CD4-positive, alpha-beta memory T cell (primary cell): ENCODE data around the gene SLC22A25. TPM values are rescaled to one million over a fixed set of nuclear protein-coding genes. Genes with fewer than 3 reads are reported as not detected.

Experiments used
- CTCF ChIA-PET: fragments of 350-600 bp; sonication (Branson Sonifier 250); formaldehyde crosslinking; loops from one replicate; lab custom pipeline; 2021; ENCODE audit warnings: inconsistent platforms; ENCODE audit not compliant: partially characterized antibody; lab: Charles Lee
- POLR2A ChIA-PET: fragments of 350-600 bp; sonication (Branson Sonifier 250); formaldehyde crosslinking; loops from one replicate; lab custom pipeline; 2021; ENCODE audit not compliant: partially characterized antibody; lab: Charles Lee
- DNase-seq, 5 donors: peaks; one replicate each; pipeline versions ENCODE4 v3.0.0 to v3.0.0-alpha.2; 2020 to 2022; ENCODE audit warnings: mixed read lengths in 1 of 5
- H3K27ac ChIP-seq: one replicate; pipeline ENCODE4 v1.7.0; 2013; ENCODE audit warnings: low read depth, low read length
- H3K27me3 ChIP-seq: 2 replicates; pipeline ENCODE4 v1.7.0; 2013; ENCODE audit warnings: mild to moderate bottlenecking, low read length, moderate library complexity; ENCODE audit not compliant: insufficient read depth
- H3K36me3 ChIP-seq: 2 replicates; pipeline ENCODE4 v1.7.0; 2013; ENCODE audit warnings: mild to moderate bottlenecking, low read length, moderate library complexity; ENCODE audit not compliant: insufficient read depth
- H3K4me1 ChIP-seq: 2 replicates; pipeline ENCODE4 v1.7.0; 2013; ENCODE audit warnings: mild to moderate bottlenecking, low read length, moderate library complexity; ENCODE audit not compliant: insufficient read depth
- H3K4me3 ChIP-seq, 2 donors: one replicate each; pipeline ENCODE4 v1.7.0; 2013; ENCODE audit warnings: low read length in 2 of 2, mild to moderate bottlenecking in 1 of 2
- H3K9me3 ChIP-seq, 2 donors: one replicate each; pipeline ENCODE4 v1.7.0; 2013; ENCODE audit warnings: low read length in 2 of 2, control low read depth in 1 of 2; ENCODE audit not compliant: control insufficient read depth in 1 of 2
- H3K27ac Mint-ChIP-seq, 7 donors: one replicate each; pipeline ENCODE4 v1.8.0; 2020 to 2021; ENCODE audit warnings: mixed read lengths in 7 of 7, mild to moderate bottlenecking in 6 of 7, inconsistent platforms in 3 of 7, moderate library complexity in 3 of 7
- H3K27me3 Mint-ChIP-seq, 2 donors: one replicate each; pipeline ENCODE4 v1.8.0; 2020 to 2021; ENCODE audit warnings: mixed read lengths in 2 of 2
- H3K36me3 Mint-ChIP-seq, 2 donors: one replicate each; pipeline ENCODE4 v1.8.0; 2020 to 2021; ENCODE audit warnings: mixed read lengths in 2 of 2, inconsistent platforms in 1 of 2, mild to moderate bottlenecking in 1 of 2
- H3K4me1 Mint-ChIP-seq, 4 donors: one replicate each; pipeline ENCODE4 v1.8.0; 2020 to 2021; ENCODE audit warnings: mixed read lengths in 4 of 4, mild to moderate bottlenecking in 1 of 4
- H3K4me3 Mint-ChIP-seq, 8 donors: one replicate each; pipeline ENCODE4 v1.8.0; 2020 to 2021; ENCODE audit warnings: mixed read lengths in 8 of 8, mild to moderate bottlenecking in 7 of 8, moderate library complexity in 6 of 8, inconsistent platforms in 3 of 8
- H3K9me3 Mint-ChIP-seq, 8 donors: one replicate each; pipeline ENCODE4 v1.8.0; 2020 to 2021; ENCODE audit warnings: mixed read lengths in 8 of 8, mild to moderate bottlenecking in 5 of 8, inconsistent platforms in 3 of 8, moderate library complexity in 1 of 8
- intact Hi-C: fragments of 100-400 bp; cut with micrococcal nuclease; formaldehyde crosslinking; loops from one replicate; pipeline ENCODE4 v1.15.1; 2023
- polyA plus RNA-seq, 2 donors: library from polyadenylated mRNA; unstranded; fragments of 300-500 nt; fragmentation: Illumina TruSeq; gene quantifications; one replicate each; pipeline ENCODE4 v1.2.3, GENCODE V29; 2021
- total RNA-seq, 2 experiments: library from RNA; stranded (reverse); gene quantifications; one replicate each; pipeline ENCODE4 v1.2.3, GENCODE V29; 2021

Gene SLC22A25
- total RNA-seq (not detected), polyA plus RNA-seq (not detected)

GRCh38 chr11:63243533-63243932, at the start of gene SLC22A25:
SLC22A25 (minus strand) TSS chr11:63243599; CDS start chr11:63229652, 13,947 bp downstream.
- no peaks in the 10 kb centered on the region for H3K36me3 Mint-ChIP-seq
- peak within 1 kb of the TSS in 3 of 8 donors; percentile 21 to 58 (median 43) for H3K4me3 Mint-ChIP-seq
- no peak for DNase-seq
- Histone ChIP-seq H3K4me1 (peaks cover 15% of the 10 kb centered on the region), H3K27ac (no peak within 1 kb of the TSS), H3K4me3 (no peak within 1 kb of the TSS), H3K27me3 (peaks cover 7% of the 10 kb centered on the region), H3K36me3 (no peaks in the 10 kb centered on the region), H3K9me3 (no peaks in the 10 kb centered on the region)
- CTCF ChIA-PET: no interaction called here
- peaks cover 12 to 17% of the 10 kb centered on the region in 2 donors for H3K27me3 Mint-ChIP-seq
- H3K9me3 Mint-ChIP-seq: no peaks in the 10 kb centered on the region
- intact Hi-C loops: no loop called here
- peaks cover 8 to 19% (median 10%) of the 10 kb centered on the region in 4 donors for H3K4me1 Mint-ChIP-seq
- POLR2A ChIA-PET: no interaction called here
- peak within 1 kb of the TSS in 1 of 7 donors; percentile 26 for H3K27ac Mint-ChIP-seq

DNA sequence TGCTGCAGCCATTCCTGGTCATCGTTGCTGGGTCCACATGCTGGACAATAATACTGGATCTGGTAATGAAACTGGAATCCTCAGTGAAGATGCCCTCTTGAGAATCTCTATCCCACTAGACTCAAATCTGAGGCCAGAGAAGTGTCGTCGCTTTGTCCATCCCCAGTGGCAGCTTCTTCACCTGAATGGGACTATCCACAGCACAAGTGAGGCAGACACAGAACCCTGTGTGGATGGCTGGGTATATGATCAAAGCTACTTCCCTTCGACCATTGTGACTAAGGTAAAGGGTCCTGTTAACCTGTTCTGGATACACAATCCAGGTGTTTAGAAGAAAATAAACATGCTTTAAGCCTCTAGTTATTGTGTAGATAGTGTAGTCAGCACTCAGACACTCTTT, 46.9 kb upstream of the SLC22A25 start:
- peaks cover 15 to 16% of the 10 kb centered on the region in 2 donors for H3K27me3 Mint-ChIP-seq
- H3K4me1 Mint-ChIP-seq: no peaks in the 10 kb centered on the region
- H3K9me3 Mint-ChIP-seq: peaks cover 0 to 41% (median 20%) of the 10 kb centered on the region in 8 donors
- H3K36me3 Mint-ChIP-seq: peaks cover 1 to 6% of the 10 kb centered on the region in 2 donors
- intact Hi-C loops: no loop called here
- Histone ChIP-seq H3K36me3 (no peaks in the 10 kb centered on the region), H3K27ac (no peak overlapping the region), H3K4me3 (no peak overlapping the region), H3K9me3 (no peaks in the 10 kb centered on the region), H3K27me3 (no peaks in the 10 kb centered on the region), H3K4me1 (no peaks in the 10 kb centered on the region)
- no peak for DNase-seq
- H3K27ac Mint-ChIP-seq: no peak overlapping the region
- CTCF ChIA-PET: no interaction called here
- H3K4me3 Mint-ChIP-seq: no peak overlapping the region
- POLR2A ChIA-PET: no interaction called here

GRCh38 chr11:63289658-63290057, 46.3 kb upstream of the SLC22A25 start:
- peaks cover 18% of the 10 kb centered on the region in 2 donors for H3K27me3 Mint-ChIP-seq
- POLR2A ChIA-PET: no interaction called here

DNA sequence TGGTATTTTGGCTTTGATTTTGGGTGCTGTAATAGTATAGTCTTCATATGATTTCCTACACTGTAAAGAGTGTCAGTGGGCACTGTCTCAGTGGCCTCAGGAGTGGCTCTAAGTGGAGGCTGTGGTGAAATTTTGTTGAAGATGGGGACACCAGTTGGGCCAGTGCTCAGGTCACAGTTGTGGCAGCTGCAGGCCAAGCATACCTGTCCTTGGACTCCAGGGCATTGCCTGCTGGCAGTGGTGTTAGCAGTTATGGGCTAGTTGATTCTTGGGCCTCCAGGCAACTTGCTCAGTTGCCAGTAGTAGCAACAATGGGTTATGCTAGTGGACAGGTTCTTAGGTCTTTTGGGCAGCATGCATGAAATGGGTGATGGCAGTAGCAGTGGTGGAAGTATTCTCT, 39.2 kb upstream of the SLC22A25 start:
- H3K9me3 Mint-ChIP-seq: peaks cover 0 to 17% (median 5%) of the 10 kb centered on the region in 8 donors
- ChIA-PET CTCF (no interaction called here), POLR2A (no interaction called here)
- DNase-seq: no peak
- H3K4me3 Mint-ChIP-seq: no peak overlapping the region
- peaks cover 23 to 39% of the 10 kb centered on the region in 2 donors for H3K27me3 Mint-ChIP-seq
- H3K27me3 ChIP-seq: no peaks in the 10 kb centered on the region
- H3K27ac Mint-ChIP-seq: no peak overlapping the region
- H3K36me3 Mint-ChIP-seq: no peaks in the 10 kb centered on the region
- intact Hi-C loops: no loop called here
- H3K4me1 Mint-ChIP-seq: no peaks in the 10 kb centered on the region
- H3K4me1 ChIP-seq: no peaks in the 10 kb centered on the region
- H3K9me3 ChIP-seq: no peaks in the 10 kb centered on the region
- H3K36me3 ChIP-seq: no peaks in the 10 kb centered on the region
- no peak overlapping the region for H3K27ac ChIP-seq
- H3K4me3 ChIP-seq: no peak overlapping the region

More at GRCh38 chr11:63289658-63290057, 46.3 kb upstream of the SLC22A25 start:
- Mint-ChIP-seq H3K36me3 (peaks cover 1 to 6% of the 10 kb centered on the region in 2 donors), H3K27ac (no peak overlapping the region), H3K9me3 (peaks cover 0 to 35% (median 22%) of the 10 kb centered on the region in 8 donors), H3K4me3 (no peak overlapping the region), H3K4me1 (no peaks in the 10 kb centered on the region)
- no peak for DNase-seq
- Histone ChIP-seq H3K27ac (no peak overlapping the region), H3K36me3 (no peaks in the 10 kb centered on the region), H3K4me1 (no peaks in the 10 kb centered on the region), H3K27me3 (no peaks in the 10 kb centered on the region), H3K9me3 (no peaks in the 10 kb centered on the region), H3K4me3 (no peak overlapping the region)
- intact Hi-C loops: no loop called here
- CTCF ChIA-PET: no interaction called here

DNA sequence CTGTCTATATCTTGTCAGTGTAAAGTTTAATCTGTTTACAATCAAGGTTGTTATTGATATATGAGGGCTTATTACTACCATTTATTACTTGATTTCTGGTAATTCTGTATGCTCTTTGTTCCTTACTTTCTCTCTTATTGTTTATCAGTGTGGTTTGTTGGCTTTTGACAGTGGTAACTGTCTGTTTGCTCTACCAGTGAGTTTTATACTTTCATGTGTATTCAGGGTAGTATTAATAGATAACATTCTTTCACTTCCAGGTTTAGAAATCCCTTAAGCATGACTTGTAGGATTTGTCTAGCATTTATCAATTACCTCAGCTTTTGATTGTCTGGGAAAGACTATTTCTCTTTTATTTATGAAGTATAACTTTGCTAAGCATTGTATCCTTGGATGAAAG, 37.5 kb upstream of the SLC22A25 start:
- Mint-ChIP-seq H3K27me3 (peaks cover 17 to 39% of the 10 kb centered on the region in 2 donors), H3K27ac (no peak overlapping the region), H3K36me3 (no peaks in the 10 kb centered on the region), H3K9me3 (peaks cover 0 to 12% (median under 1%) of the 10 kb centered on the region in 8 donors), H3K4me1 (no peaks in the 10 kb centered on the region), H3K4me3 (no peak overlapping the region)
- no peaks in the 10 kb centered on the region for H3K9me3 ChIP-seq
- H3K4me1 ChIP-seq: no peaks in the 10 kb centered on the region
- intact Hi-C loops: no loop called here
- H3K4me3 ChIP-seq: no peak overlapping the region
- no peak for DNase-seq
- H3K27ac ChIP-seq: no peak overlapping the region
- no peaks in the 10 kb centered on the region for H3K36me3 ChIP-seq
- ChIA-PET POLR2A (no interaction called here), CTCF (no interaction called here)
- H3K27me3 ChIP-seq: no peaks in the 10 kb centered on the region

DNA sequence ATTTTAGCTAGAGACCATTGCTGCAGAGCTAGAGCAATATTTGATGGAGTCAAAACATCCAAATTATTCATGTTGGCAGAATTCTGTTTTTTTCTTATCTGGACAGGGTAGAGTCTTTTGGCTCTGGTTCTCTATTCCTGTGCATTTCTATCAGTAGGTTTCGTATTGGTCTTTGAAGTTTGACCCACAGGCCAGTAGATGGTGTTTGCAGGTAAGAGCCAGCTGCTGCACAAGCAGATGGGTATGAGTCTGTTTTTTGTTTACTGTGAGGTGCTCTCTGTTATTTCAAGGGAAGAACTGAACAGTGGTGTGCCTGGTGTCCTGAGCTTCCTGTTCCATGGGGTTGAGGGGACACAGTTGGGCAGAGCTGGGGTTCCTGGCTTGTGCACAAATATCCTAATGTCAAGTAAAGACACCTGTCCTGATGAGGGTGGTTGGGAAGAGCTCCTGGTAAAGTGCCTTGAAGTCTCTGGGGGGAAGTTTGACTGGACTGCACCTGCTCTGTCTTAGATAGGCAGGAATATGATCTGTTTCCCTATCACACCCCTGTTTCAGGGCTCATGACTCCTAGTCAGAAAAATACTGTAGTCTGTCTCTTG, 34.0 kb upstream of the SLC22A25 start:
- H3K9me3 ChIP-seq: no peaks in the 10 kb centered on the region
- Mint-ChIP-seq H3K27ac (no peak overlapping the region), H3K27me3 (peaks cover 4 to 20% of the 10 kb centered on the region in 2 donors), H3K9me3 (peaks cover 0 to 12% (median 2%) of the 10 kb centered on the region in 8 donors), H3K36me3 (no peaks in the 10 kb centered on the region), H3K4me3 (no peak overlapping the region), H3K4me1 (no peaks in the 10 kb centered on the region)
- DNase-seq: no peak
- H3K27ac ChIP-seq: no peak overlapping the region
- ChIA-PET CTCF (no interaction called here), POLR2A (no interaction called here)
- H3K4me3 ChIP-seq: no peak overlapping the region
- H3K36me3 ChIP-seq: no peaks in the 10 kb centered on the region
- no peaks in the 10 kb centered on the region for H3K4me1 ChIP-seq
- intact Hi-C loops: no loop called here
- no peaks in the 10 kb centered on the region for H3K27me3 ChIP-seq

GRCh38 chr11:63274776-63275175, 31.4 kb upstream of the SLC22A25 start:
- Histone ChIP-seq H3K4me3 (no peak overlapping the region), H3K4me1 (no peaks in the 10 kb centered on the region), H3K27me3 (no peaks in the 10 kb centered on the region), H3K27ac (no peak overlapping the region), H3K36me3 (no peaks in the 10 kb centered on the region), H3K9me3 (no peaks in the 10 kb centered on the region)
- H3K27ac Mint-ChIP-seq: no peak overlapping the region
- H3K27me3 Mint-ChIP-seq: peaks cover 2 to 25% of the 10 kb centered on the region in 2 donors
- H3K4me3 Mint-ChIP-seq: no peak overlapping the region
- DNase-seq: no peak
- H3K4me1 Mint-ChIP-seq: no peaks in the 10 kb centered on the region
- ChIA-PET CTCF (no interaction called here), POLR2A (no interaction called here)
- intact Hi-C loops: no loop called here
- H3K9me3 Mint-ChIP-seq: peaks cover 0 to 12% (median 2%) of the 10 kb centered on the region in 8 donors
- no peaks in the 10 kb centered on the region for H3K36me3 Mint-ChIP-seq
